GM12865 (cell line): ENCODE data around the gene JAGN1.
"Not testable (repeated sequence)": the region's sequence is repeated elsewhere in the genome, so short reads cannot be mapped to it uniquely, and the experiment has no call there.

Experiments
- DNase-seq: peaks from one replicate; pipeline ENCODE4 v3.0.0; 2010; ENCODE audit warnings: low read depth
- H3K4me3 ChIP-seq: 2 replicates; pipeline ENCODE4 v1.5.1; 2011; ENCODE audit warnings: mild to moderate bottlenecking, low read depth, low read length, control low read depth
- CTCF ChIP-seq: IDR thresholded peaks from 2 replicates; pipeline ENCODE4 v1.5.1; 2011; ENCODE audit warnings: low read length, control low read depth, low read depth, inconsistent platforms; ENCODE audit not compliant: insufficient read depth; ENCODE audit errors: missing control alignments

JAGN1 gene

GRCh38 chr3:9938966-9939365 lies 48.6 kb downstream of the JAGN1 start:
- no peak for DNase-seq
- TF ChIP-seq CTCF, result no peak
- H3K4me3 ChIP-seq, result no peak overlapping the region

DNA sequence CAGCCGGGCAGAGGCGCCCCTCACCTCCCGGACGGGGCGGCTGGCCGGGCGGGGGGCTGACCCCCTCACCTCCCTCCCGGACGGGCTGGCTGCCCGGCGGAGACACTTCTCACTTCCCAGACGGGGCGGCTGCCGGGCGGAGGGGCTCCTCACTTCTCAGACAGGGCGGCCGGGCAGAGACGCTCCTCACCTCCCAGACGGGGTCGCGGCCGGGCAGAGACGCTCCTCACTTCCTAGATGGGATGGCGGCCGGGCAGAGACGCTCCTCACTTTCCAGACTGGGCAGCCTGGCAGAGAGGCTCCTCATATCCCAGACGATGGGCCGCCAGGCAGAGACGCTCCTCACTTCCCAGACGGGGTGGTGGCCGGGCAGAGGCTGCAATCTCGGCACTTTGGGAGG lies 49.5 kb downstream of the JAGN1 start:
- H3K4me3 ChIP-seq, DNase-seq: not testable (repeated sequence)

DNA sequence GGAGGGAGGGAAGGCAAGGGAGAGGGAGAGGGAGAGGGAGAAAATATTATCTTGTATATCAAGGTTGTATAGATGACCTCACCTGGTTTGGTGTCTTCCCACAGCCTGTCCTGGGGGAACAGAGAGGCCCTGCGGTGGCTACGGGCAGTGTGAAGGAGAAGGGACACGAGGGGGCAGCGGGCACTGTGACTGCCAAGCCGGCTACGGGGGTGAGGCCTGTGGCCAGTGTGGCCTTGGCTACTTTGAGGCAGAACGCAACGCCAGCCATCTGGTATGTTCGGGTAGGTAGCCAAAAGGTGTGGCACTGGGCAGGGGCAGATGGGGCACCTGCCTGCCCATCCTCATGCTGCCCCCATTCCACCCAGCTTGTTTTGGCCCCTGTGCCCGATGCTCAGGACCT lies 50.3 kb downstream of the JAGN1 start:
- DNase-seq, result no peak
- H3K4me3 ChIP-seq, result no peak overlapping the region
- no peak for TF ChIP-seq CTCF

- TF ChIP-seq CTCF, result no peak
These were observed 51.8 kb downstream of the JAGN1 start for GRCh38 chr3:9942164-9942563.

DNA sequence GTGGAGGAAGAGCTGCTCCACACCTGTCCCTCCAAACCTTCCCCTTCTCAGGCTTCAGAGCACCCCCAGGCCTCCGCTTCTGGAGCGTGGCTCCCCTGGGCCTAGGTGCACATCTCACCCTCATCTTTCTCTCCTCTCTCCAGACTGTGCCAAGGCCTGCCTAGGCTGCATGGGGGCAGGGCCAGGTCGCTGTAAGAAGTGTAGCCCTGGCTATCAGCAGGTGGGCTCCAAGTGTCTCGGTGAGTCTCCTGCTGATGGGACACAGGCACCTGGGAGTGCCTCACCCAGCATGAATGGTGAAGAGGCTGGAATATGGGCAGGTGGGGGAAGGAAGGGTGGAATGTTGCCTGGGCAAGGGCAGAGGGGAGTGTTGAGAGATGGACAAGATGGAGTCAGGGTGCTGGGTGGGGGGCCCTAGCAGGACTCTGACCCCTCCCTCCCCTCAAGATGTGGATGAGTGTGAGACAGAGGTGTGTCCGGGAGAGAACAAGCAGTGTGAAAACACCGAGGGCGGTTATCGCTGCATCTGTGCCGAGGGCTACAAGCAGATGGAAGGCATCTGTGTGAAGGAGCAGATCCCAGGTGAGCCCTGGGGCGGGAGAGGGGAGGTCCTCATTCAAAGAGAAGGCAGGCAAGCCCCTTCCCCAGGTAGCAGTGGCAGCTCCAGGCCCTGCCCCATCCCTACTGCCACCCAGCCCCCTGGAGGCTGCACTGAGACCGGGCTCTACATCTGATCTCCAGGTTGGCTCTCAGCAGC lies 52.7 kb downstream of the JAGN1 start:
- DNase-seq, result no peak
- TF ChIP-seq CTCF, result no peak
- H3K4me3 ChIP-seq, result no peak overlapping the region

More at GRCh38 chr3:9942164-9942563, 51.8 kb downstream of the JAGN1 start:
- DNase-seq, result no peak
- no peak overlapping the region for H3K4me3 ChIP-seq
